CMK (cell line): ENCODE data around the gene ALPP.
"Not testable (repeated sequence)": the region's sequence is repeated elsewhere in the genome, so short reads cannot be mapped to it uniquely, and the experiment has no call there.

ENCODE experiments used
- DNase-seq: peaks from one replicate; pipeline ENCODE4 v3.0.0-alpha.2; 2010; ENCODE audit warnings: low read depth

Gene ALPP

DNA sequence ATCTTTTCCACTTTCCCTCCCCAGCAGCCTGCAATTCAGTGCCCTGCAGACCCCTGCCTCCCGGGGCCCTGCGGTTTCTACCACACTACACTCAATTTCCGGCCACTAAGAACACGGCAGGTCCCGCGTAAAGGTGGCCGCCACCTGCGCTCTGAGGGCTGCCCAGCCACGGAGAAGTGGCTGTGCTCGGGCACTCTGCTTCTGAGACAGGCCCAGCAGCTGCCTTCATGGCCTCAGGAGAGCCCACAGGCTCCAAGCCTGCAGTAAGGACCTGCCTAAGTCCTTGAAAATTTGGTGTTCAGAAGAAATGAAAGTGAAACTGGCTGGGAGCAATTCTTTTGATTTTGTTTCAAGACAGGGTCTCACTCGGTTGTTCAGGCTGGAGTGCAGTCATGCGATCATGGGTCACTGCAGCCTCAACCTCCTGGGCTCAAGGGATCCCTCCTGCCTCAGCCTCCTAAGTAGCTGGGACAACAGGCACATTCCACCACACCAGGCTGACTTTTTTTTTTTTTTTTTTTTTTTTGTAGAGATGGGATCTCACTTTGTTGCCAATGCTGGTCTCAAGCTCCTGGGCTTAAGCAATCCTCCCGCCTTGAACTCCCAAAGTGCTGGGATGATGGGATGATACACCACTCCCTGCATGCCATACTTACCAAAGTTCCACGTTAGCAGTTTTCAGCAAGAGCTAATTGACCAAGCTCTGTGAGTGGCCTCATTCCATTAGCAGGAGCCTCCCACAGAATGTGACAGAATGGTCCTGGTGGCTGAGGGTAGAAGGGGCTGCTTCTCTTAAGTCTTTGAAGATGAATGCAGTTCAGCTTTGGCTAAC lies 14.6 kb upstream of the ALPP start:
- DNase-seq, result no peak

DNA sequence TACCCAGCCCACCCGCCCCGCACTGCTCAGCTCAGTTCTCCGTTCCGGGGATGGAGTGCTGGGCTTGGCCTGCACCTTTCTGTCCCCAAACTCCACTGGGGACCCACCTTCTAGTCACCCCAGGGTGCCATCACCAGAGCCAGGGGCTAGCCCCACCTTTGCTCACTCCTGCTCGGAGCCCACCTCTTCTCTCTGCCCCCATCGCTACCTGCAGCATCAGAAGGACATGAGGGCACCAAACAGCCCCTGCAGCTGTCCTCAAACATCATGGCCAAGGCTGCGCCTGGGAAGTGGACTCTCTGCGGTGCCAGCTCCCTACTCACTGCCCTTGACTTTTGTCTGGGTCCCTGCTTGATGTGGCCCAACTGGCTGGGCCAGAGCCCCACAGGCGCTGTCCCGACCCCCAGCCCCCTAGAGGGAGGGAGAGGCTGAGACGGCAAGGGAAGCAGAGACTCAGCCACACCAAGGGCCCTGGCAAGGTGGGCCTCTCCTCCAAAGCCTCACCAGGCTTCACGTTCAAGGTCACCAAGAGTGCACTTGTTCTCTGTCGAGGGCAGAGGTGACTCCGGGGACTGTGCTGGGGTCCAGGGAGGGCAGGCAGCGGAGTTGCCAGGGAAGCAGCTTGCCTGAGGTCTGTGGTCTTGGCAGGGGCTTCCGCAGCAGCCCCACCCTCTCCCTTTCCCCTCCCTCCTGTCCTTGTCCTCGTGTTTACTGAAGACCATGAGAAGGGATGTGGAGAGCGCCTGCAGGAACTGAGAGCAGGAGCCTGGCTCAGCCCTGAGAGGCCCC lies 13.6 kb upstream of the ALPP start:
- peak; percentile 35 for DNase-seq

DNA sequence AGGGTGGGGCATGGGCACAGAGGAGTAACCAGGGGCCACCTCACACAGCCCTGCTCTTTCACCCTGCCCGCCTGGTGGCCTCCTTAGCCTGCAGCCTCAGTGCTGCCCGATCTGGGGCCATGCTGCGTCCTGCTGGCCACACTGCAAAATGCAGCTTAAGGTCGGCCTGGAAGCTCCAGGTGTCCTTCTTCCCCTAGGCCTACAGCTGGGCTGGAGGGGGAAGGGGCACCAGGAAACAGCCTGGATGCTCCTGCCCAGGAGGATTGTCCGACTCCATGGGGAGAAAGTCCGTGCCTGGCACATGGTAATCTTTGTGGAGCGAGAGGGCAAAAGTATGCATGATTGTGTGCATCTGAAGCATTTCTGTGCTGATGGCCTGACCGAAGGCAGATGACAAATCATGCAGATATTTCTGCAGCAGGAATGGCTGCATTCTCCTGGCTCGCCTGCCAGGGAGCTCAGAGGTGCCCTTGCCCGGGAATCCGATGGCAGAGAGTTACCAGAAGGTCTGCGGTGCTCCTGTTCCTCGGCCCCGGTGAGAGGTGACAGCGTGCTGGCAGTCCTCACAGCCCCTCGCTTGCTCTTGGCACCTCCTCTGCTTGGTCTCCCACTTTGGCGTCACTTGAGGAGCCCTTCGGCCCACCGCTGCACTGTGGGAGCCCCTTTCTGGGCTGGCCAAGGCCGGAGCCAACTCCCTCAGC lies 12.8 kb upstream of the ALPP start:
- peak; percentile 14 for DNase-seq

DNA sequence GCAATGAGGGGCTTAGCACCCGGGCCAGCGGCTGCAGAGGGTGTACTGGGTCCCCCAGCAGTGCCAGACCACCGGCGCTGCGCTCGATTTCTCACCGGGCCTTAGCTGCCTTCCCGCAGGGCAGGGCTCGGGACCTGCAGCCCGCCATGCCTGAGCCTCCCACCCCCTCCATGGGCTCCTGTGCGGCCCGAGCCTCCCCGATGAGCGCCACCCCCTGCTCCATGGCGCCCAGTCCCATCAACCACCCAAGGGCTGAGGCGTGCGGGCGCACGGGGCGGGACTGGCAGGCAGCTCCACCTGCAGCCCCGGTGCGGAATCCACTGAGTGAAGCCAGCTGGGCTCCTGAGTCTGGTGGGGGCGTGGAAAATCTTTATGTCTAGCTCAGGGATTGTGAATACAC lies 12.1 kb upstream of the ALPP start:
- DNase-seq, result not testable (repeated sequence)

DNA sequence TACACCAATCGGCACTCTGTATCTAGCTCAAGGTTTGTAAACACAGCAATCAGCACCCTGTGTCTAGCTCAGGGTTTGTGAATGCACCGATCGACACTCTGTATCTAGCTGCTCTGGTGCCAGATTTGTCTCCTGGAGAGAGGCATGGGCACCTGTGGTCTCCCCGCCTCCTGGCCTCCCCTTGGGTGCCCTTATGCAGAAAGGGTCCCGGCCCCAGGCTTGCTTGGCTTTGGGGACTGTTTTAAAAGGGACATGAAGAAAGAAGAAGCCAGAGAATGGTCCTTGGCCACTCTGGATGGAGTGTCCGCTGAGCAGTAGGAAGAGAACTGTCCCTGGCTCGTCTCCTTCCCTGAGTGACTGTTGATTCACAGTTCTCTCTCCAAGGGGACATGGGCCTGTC lies 11.5 kb upstream of the ALPP start:
- no peak for DNase-seq

DNA sequence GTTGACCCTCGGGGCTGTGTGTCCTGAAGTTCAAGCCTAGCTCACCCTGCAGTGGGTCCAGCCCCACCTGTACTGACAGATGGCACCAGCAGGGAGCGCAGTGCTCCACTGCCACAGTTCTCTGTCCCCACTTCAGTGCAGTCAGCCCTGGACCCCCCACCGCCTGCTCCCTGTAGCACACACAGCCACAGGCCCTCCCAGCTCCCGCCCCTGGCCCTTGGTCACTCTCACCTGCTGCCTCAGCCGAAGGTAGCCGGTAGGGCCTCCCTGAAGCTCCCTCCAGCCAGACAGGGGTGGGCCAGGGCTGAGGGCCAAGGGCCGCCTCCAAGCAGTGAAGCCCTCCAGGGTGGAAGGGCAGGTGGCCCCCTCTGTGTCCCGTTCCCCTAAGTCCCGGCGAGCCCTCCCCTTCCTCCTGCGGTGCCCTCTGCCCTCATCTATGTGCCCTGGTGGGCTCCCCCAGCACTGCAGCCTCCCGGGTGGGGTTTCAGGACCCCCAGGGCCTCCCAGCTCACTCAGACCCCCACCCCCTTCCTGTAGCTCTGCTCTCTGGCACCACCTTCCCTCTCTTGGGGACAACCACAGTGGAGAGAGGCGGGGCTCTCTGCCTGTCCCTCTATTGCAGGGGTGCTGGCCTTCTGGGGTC lies 10.8 kb upstream of the ALPP start:
- no peak for DNase-seq

DNA sequence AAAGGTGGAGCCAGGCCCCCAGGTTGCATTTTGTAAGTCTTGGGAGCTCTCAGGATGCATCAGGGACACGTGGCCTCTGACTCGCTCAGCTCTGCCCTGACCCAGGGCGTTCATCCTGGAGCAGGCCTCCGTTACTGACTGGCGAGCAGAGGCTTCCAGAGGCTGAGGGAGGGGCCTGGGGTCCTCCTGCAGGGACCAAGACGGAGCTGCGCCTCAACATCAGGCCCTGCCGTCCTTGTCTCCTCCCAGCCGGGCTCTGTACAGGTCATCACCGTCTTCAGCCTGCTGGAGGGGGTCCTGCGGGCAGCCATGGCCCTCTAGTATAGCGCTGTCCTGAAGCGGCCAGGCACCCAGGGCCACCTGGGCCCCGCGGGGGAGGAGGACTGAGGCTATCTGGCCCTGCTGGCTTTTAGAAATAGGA lies 10.2 kb upstream of the ALPP start:
- DNase-seq, result no peak

DNA sequence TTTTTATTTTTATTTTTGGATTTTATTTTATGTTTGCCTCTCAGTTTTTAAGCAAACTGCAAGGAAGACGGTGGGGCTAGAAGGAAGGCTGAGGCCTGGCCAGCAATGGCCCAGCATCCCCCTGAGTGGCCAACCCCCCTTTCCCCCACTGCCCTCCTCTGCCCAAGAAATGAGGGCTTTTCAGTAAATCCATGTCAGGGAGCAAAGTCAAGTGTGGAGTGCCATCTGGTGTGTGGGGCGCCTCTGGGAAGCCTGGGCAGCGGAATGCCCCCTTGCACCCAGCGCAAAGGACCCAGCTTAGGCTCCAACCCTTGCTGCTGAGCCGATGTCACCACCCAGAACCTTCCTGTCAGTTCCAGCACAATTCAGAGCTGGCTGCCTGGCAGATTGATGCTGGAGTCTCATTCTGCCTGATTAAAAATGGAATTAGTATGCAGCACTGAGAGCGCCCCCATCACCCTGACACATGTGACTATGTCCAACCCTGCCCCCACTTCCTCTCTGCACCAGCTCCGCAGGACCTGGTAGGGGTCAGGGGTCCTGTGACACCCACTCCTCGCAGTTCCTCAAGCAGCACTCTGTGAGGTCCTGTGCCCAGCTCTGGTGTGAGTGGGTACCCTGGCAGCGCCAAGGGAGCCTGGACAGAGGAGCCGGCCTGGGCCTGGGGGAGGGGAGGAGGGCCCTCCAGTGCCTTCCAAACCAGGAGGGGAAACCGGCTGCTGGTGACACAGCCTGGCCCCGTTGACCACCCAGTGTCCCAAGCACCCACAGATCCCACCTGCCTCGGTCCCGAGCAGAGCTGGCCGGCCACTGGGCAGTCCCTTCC lies 9.2 kb upstream of the ALPP start:
- no peak for DNase-seq

DNA sequence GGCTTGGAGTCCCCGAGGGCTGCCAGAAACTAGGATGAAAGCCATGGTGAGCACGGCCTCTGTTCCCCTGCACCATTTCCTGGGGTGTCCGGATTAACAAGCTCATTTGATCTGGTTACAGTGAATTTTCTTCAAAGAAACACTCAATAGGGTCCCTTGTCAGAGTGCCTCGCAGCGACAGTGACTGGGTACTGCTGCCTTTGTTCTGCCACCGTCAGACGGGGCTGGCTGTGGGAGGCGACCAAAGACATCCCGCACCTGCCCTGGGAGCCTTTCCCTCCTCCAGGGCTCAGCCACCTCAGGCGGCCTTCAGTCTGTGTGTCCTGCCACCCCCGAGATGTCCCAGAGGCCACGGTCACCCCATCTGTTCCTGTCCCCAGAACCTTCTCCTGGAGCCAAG lies 8.5 kb upstream of the ALPP start:
- not testable (repeated sequence) for DNase-seq

DNA sequence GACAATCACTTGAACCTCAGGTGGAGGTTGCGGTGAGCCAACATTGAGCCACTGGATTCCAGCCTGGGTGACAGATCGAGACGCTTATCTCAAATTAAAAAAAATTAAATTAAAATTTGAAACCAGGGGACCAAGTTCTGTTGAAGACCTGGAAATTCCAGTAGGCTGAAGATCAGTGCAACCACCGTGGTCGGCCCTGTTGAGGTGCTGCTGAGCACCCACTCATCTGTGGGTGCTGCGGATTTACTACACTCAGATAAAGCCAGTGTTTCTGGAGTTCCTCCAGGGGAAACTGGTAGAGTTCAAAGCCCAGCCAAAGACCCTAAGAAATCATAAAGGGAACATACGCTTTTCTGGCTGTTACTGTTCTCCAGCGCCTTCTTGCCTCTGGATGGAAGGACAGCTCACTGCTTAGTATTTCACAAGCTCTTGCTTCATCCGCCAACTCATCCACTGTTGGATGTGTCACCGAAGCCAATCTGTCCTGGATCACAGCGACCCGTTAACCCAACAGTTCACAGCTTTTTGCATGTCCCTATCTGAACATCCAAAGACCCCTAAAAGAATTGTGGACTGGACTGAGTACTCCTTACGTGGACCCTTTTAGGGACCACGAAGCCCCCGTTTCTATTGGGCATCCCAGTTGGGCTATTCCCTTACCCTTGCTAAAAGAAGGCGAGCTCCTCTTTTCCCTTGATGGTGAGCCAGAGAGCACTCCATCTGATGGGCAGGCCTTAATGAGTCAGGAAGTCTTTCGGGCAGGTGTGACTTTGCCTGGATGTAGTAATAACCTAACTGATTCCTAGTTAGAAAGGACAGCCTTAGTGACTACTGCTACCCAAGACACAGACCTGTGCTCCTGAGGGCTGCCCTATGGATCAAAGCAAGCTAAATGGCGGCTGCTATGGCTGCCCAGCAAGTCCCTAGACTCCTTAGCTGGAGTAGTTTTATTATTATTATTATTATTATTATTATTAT lies 6.0 kb upstream of the ALPP start:
- no peak for DNase-seq

DNA sequence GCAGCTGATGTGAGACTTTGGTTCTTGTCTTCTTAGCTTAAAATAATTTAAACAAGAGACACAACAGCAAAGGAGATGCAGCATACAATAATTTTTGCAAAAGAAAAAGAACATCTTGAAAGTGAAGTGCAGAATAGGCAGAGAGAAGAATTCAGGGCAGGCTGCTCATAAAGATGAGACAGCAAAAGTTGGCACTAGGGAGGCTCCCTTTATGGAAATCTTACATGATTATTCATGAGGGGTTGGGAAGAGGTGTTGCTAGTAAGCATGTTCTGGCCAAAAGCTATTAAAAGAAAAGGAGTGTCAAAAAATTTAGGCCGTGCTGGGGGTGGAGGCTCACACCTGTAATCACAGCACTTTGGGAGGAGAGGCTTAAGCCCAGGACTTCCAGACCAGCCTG lies 4.2 kb upstream of the ALPP start:
- no peak for DNase-seq

DNA sequence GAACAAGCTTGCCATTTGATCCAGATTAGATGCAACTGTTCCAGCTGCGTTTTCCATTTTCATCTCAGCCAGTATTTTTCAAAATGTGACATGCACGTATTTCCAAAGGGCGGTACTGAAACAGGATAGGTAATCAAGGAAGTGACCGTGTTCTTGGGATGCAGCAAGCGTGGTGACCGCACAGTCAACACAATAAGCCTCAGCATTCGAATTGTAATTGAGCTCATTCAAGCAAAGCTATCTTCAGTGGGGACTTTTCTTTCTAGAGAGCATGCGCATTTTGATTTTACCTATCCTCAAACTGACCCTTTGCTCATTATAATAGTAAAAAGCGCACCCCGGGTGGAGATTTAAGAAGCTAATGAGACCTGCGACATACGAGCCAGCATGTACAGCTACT lies 3.4 kb upstream of the ALPP start:
- DNase-seq, result no peak

DNA sequence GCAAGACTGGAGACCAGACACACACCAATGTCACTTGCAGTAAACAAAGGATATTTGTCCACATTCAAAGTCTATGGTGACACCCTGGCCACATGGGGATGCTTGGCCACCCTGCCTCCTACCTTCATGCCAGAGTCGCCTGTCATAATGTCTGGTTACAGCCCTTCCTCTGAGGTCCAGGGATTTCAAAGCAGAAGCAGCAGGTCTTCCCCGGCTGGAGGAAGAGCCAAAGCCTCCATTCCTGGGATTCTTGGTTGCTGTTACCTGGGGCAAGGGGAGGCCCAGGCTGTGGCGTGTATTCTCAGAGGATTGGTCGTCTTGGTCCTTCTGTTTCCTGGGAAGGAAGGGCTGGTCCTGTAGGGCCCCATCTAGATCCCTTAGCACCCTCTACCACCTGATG lies 2.3 kb upstream of the ALPP start:
- DNase-seq, result no peak

DNA sequence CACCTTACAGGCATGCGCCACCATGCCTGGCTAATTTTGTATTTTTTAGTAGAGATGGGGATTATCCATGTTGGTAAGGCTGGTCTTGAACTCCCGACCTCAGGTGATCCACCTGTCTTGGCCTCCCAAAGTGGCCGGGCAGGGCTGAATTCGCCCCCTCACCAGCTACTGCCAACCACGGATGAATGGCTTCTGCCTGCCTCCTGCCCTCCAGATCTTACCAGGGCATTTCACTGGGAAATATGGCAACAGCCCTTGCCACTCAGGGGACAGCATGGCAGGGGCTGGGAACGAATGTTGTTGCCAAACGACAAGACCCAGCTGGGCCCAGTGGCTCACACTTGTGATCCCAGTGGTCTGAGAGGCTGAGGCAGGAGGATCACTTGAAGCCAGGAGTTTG lies 1.8 kb upstream of the ALPP start:
- DNase-seq, result no peak

DNA sequence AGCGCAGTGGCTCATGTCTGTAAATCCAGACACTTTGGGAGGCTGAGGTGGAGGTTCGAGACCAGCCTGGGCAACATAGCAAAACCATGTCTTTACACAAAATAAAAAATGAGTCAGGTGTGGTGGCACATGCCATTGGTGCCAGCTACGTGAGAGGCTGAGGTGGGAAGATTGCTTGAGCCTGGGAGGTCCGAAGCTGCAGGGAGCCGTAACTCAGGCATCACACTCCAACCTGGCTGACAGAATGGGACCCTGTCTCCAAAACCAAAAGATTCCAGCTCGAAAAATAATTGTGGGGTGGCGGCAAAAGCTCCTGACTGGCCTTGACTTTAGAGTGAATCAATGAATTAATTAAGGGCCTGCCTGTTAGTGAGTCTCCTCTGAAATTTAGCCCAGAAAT lies 1.2 kb upstream of the ALPP start:
- DNase-seq, result no peak

DNA sequence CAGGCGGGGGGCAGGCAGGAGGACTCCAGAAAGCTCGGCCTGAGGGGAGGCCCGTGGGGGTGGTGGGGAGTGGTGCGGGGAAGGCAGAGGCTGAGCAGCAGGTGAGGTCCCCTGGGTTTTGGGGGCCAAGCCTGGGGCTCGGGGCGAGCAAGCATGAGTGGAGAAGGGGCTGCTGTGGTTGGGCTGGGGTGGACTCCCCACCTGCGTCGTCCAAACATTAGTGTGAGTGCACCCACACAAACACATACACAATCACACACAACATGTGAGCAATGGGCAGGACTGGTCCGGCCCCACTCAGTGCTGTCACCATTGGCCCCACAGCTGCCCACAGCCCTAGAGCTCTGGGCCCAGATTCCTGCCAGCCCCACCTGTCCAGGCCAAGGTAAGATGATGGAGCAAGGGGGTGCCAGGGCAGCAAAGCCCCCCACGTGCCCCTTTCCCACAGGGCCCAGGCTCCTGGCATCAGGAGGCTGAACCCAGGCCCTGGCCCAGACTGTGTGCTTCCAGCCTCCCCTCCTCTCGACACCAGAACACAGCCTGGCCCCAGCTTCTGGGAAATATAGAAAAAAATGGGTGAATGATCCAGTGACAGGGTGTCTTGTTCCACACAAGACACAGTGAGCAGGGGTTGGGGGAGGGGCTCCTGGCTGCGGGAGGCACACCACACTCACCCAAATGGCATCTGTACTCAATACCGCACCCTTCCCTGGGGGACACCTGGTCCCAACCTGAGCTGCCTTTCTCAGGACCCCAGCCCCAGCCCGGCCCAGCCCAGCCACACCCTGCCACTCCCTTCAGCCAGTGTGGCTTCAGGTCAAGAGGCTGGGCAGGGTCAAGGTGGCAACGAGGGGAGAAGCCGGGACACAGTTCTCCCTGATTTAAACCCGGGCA lies 463 bp upstream of the ALPP start:
- no peak for DNase-seq

DNA sequence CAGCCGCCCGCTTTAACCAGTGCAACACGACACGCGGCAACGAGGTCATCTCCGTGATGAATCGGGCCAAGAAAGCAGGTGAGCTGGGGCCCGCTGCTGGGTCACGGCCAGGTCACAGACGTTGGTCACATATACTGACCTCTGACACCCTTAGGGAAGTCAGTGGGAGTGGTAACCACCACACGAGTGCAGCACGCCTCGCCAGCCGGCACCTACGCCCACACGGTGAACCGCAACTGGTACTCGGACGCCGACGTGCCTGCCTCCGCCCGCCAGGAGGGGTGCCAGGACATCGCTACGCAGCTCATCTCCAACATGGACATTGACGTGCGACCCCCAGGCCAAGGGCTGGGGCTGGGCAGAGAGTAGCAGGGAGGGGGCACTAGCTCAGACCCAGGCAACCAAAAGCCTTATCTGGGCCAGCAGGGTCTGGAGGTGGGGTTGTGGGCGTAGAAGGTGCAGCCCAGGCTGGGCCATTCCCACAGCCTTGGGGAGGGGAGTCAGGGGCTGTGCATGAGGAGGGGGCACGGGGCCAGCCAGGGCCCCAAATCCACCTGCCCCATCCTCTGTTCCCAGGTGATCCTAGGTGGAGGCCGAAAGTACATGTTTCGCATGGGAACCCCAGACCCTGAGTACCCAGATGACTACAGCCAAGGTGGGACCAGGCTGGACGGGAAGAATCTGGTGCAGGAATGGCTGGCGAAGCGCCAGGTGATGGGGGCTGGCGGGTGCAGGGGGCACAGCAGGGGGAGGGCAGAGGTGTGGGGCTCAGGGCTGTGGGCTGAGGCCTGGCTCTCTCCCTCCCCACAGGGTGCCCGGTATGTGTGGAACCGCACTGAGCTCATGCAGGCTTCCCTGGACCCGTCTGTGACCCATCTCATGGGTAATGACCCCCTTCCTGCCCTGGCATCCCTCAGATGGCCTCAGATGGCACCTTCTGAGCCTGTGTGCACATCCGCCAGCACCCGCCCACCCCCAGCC lies 1.3 kb downstream of the ALPP start:
- not testable (repeated sequence) for DNase-seq
